ENCODE results near the gene CTDSPL2.

GRCh38 chr15:44570361-44570760, 142.9 kb downstream of the CTDSPL2 start:
- TF ChIP-seq EZH2 (IDR thresholded peaks at IDR 0.05; ENCODE audit: borderline replicate concordance, low read depth, low read length, poor library complexity, severe bottlenecking) (no peak), CTCF (conservative IDR thresholded peaks at IDR 0.05; ENCODE audit: low read depth, low read length) (no peak)

All from A673 (cell line).